Measurements from ENCODE around the gene CNTNAP5. TPM values are rescaled to one million over a fixed set of nuclear protein-coding genes. Genes with fewer than 3 reads are reported as not detected.

The CNTNAP5 gene
- total RNA-seq, 1 experiment from 2014 or later = 0.48 TPM

- no peak overlapping the region for H2BK20ac ChIP-seq (ENCODE audit: low read depth, low read length, poor library complexity, severe bottlenecking)
- Mint-ChIP-seq H3K4me3 (no peak overlapping the region), H3K27me3 (ENCODE audit: low read depth) (no peaks in the 10 kb centered on the region), H3K36me3 (ENCODE audit: insufficient read depth in 1 of 3, low read depth in 3 of 3) (no peaks in the 10 kb centered on the region), H3K9me3 (peaks cover 0 to 2% of the 10 kb centered on the region in 2 experiments; a peak in 3 of 5 replicates), H3K4me1 (peaks cover 6 to 8% of the 10 kb centered on the region in 2 experiments), H3K27ac (no peak overlapping the region)
- H3K27me3 ChIP-seq (ENCODE audit: insufficient read depth, low read length) = no peaks in the 10 kb centered on the region
- H3K9me3 ChIP-seq (ENCODE audit: control insufficient read depth, low read depth, low read length) = no peaks in the 10 kb centered on the region
- no peak for DNase-seq
- no peak overlapping the region for H3K23ac ChIP-seq (ENCODE audit: insufficient read length, low read depth, low read length)
- H2BK120ac ChIP-seq (ENCODE audit: low read depth, low read length, poor library complexity, severe bottlenecking) = no peak overlapping the region
- no peak overlapping the region for H3T11ph ChIP-seq (ENCODE audit: low read length)
- WGBS (ENCODE audit: extremely low coverage, insufficient read length, low lambda C conversion rate) = no CpG with 5 or more reads among the region's 5 CpGs
- H2BK15ac ChIP-seq (ENCODE audit: low read depth, low read length) = no peak overlapping the region
- no peak overlapping the region for H3K4me2 ChIP-seq (ENCODE audit: insufficient read depth, insufficient read length, low read length)
- H3K18ac ChIP-seq (ENCODE audit: insufficient read length, low read depth, low read length) = no peak overlapping the region
- no peaks in the 10 kb centered on the region for H3K4me1 ChIP-seq (ENCODE audit: insufficient read depth, low read length)
- H2BK12ac ChIP-seq (ENCODE audit: insufficient read length, low read depth, low read length) = no peak overlapping the region
- TF ChIP-seq CTCF (conservative IDR thresholded peaks at IDR 0.05) = no peak
- H3K4ac ChIP-seq (ENCODE audit: low read depth, low read length) = no peak overlapping the region
- H3K56ac ChIP-seq (ENCODE audit: insufficient read length, low read depth, low read length) = no peak overlapping the region
- no peak overlapping the region for H2AFZ ChIP-seq (ENCODE audit: low read length)
- H3K79me1 ChIP-seq (ENCODE audit: insufficient read depth, low read depth, low read length, poor library complexity, severe bottlenecking) = no peaks in the 10 kb centered on the region
- no peak overlapping the region for H4K5ac ChIP-seq (ENCODE audit: insufficient read length, low read depth, low read length)
- H4K20me1 ChIP-seq (ENCODE audit: control insufficient read depth, insufficient read depth, insufficient read length) = no peaks in the 10 kb centered on the region
- H3K27ac ChIP-seq (ENCODE audit: insufficient read length, low read depth, low read length) = no peak overlapping the region
- no peak overlapping the region for H4K8ac ChIP-seq (replicated peaks; ENCODE audit: insufficient read length, low read depth, low read length)
- H2AK5ac ChIP-seq (ENCODE audit: insufficient read length, low read length) = no peak overlapping the region
- H3K14ac ChIP-seq (ENCODE audit: insufficient read depth, low read length) = no peak overlapping the region
- no peak overlapping the region for H4K91ac ChIP-seq (ENCODE audit: insufficient read length, low read depth, low read length)
- no peaks in the 10 kb centered on the region for H3K79me2 ChIP-seq (ENCODE audit: insufficient read depth, low read length)
- H3K9ac ChIP-seq (ENCODE audit: extremely low read depth, insufficient read length, low read length) = no peak overlapping the region
- H2BK5ac ChIP-seq (ENCODE audit: insufficient read length, low read length) = no peak overlapping the region
- H3K23me2 ChIP-seq (ENCODE audit: insufficient read length, low read depth, low read length, poor library complexity, severe bottlenecking) = no peaks in the 10 kb centered on the region
These were observed 229.5 kb downstream of the CNTNAP5 start for GRCh38 chr2:124254621-124255020.
